ENCODE results near the gene CNTNAP2.

CNTNAP2 gene

GRCh38 chr7:146754385-146754784, 637.8 kb downstream of the CNTNAP2 start:
- H3K9ac ChIP-seq: no peak overlapping the region
- no peak overlapping the region for H3K27ac ChIP-seq
- no peaks in the 10 kb centered on the region for H3K36me3 ChIP-seq
- H3K4me3 ChIP-seq: no peak overlapping the region
- peaks cover 8% of the 10 kb centered on the region; the same call in 1 of the 2 replicates for H3K9me3 ChIP-seq
- no peaks in the 10 kb centered on the region for H3K27me3 ChIP-seq
- H3K4me1 ChIP-seq: no peaks in the 10 kb centered on the region
- TF ChIP-seq Cebpa-rat (IDR thresholded peaks at IDR 0.05): no peak
- H3K4me2 ChIP-seq: no peak overlapping the region
- no peaks in the 10 kb centered on the region for H4K20me1 ChIP-seq

- Histone ChIP-seq H3K9me3 (peaks cover 8% of the 10 kb centered on the region; the same call in 1 of the 2 replicates), H3K27ac (no peak overlapping the region), H3K9ac (no peak overlapping the region), H3K4me3 (no peak overlapping the region), H3K27me3 (no peaks in the 10 kb centered on the region), H3K4me1 (no peaks in the 10 kb centered on the region), H4K20me1 (no peaks in the 10 kb centered on the region), H3K36me3 (no peaks in the 10 kb centered on the region), H3K4me2 (no peak overlapping the region)
- TF ChIP-seq Cebpa-rat (IDR thresholded peaks at IDR 0.05): no peak
These were observed 639.0 kb downstream of the CNTNAP2 start for GRCh38 chr7:146755585-146755984.

GRCh38 chr7:146764458-146764857, 647.9 kb downstream of the CNTNAP2 start:
- Histone ChIP-seq H3K9me3 (no peaks in the 10 kb centered on the region), H3K36me3 (no peaks in the 10 kb centered on the region), H3K27ac (no peak overlapping the region), H3K27me3 (no peaks in the 10 kb centered on the region), H3K4me2 (no peak overlapping the region), H3K4me3 (no peak overlapping the region), H3K4me1 (no peaks in the 10 kb centered on the region), H3K9ac (no peak overlapping the region), H4K20me1 (no peaks in the 10 kb centered on the region)
- no peak for TF ChIP-seq Cebpa-rat (IDR thresholded peaks at IDR 0.05)

- Histone ChIP-seq H3K27me3 (no peaks in the 10 kb centered on the region), H3K9ac (no peak overlapping the region), H3K9me3 (no peaks in the 10 kb centered on the region), H3K4me1 (no peaks in the 10 kb centered on the region), H3K4me3 (no peak overlapping the region), H3K4me2 (no peak overlapping the region), H4K20me1 (no peaks in the 10 kb centered on the region), H3K36me3 (no peaks in the 10 kb centered on the region), H3K27ac (no peak overlapping the region)
- no peak for TF ChIP-seq Cebpa-rat (IDR thresholded peaks at IDR 0.05)
These were observed 652.4 kb downstream of the CNTNAP2 start for GRCh38 chr7:146768957-146769356.

- Histone ChIP-seq H3K9me3 (no peaks in the 10 kb centered on the region), H3K27me3 (no peaks in the 10 kb centered on the region), H3K4me1 (no peaks in the 10 kb centered on the region), H3K4me2 (no peak overlapping the region), H4K20me1 (no peaks in the 10 kb centered on the region), H3K27ac (no peak overlapping the region), H3K9ac (no peak overlapping the region), H3K4me3 (no peak overlapping the region), H3K36me3 (no peaks in the 10 kb centered on the region)
- no peak for TF ChIP-seq Cebpa-rat (IDR thresholded peaks at IDR 0.05)
These were observed 656.0 kb downstream of the CNTNAP2 start for GRCh38 chr7:146772601-146773000.

GRCh38 chr7:146773506-146773905, 656.9 kb downstream of the CNTNAP2 start:
- no peak overlapping the region for H3K27ac ChIP-seq
- no peaks in the 10 kb centered on the region for H3K27me3 ChIP-seq
- TF ChIP-seq Cebpa-rat (IDR thresholded peaks at IDR 0.05): no peak
- no peaks in the 10 kb centered on the region for H3K9me3 ChIP-seq
- no peaks in the 10 kb centered on the region for H4K20me1 ChIP-seq
- H3K4me1 ChIP-seq: no peaks in the 10 kb centered on the region
- no peak overlapping the region for H3K4me2 ChIP-seq
- no peak overlapping the region for H3K9ac ChIP-seq
- no peak overlapping the region for H3K4me3 ChIP-seq
- no peaks in the 10 kb centered on the region for H3K36me3 ChIP-seq

- Histone ChIP-seq H3K27ac (no peak overlapping the region), H3K9me3 (peaks cover 7% of the 10 kb centered on the region; the same call in 1 of the 2 replicates), H3K27me3 (no peaks in the 10 kb centered on the region), H4K20me1 (no peaks in the 10 kb centered on the region), H3K4me2 (no peak overlapping the region), H3K4me1 (no peaks in the 10 kb centered on the region), H3K4me3 (no peak overlapping the region), H3K36me3 (no peaks in the 10 kb centered on the region), H3K9ac (no peak overlapping the region)
- no peak for TF ChIP-seq Cebpa-rat (IDR thresholded peaks at IDR 0.05)
These were observed 664.9 kb downstream of the CNTNAP2 start for GRCh38 chr7:146781352-146782116.

GRCh38 chr7:146787266-146787665, 670.7 kb downstream of the CNTNAP2 start:
- Histone ChIP-seq H3K4me2 (no peak overlapping the region), H3K9ac (no peak overlapping the region), H3K36me3 (no peaks in the 10 kb centered on the region), H3K9me3 (peaks cover 14% of the 10 kb centered on the region), H3K4me3 (no peak overlapping the region), H4K20me1 (no peaks in the 10 kb centered on the region), H3K27ac (no peak overlapping the region), H3K27me3 (no peaks in the 10 kb centered on the region), H3K4me1 (no peaks in the 10 kb centered on the region)
- no peak for TF ChIP-seq Cebpa-rat (IDR thresholded peaks at IDR 0.05)

GRCh38 chr7:146788008-146788407, 671.4 kb downstream of the CNTNAP2 start:
- Histone ChIP-seq H3K4me3 (no peak overlapping the region), H3K9me3 (peaks cover 14% of the 10 kb centered on the region), H3K4me1 (no peaks in the 10 kb centered on the region), H3K36me3 (no peaks in the 10 kb centered on the region), H3K9ac (no peak overlapping the region), H4K20me1 (no peaks in the 10 kb centered on the region), H3K4me2 (no peak overlapping the region), H3K27me3 (no peaks in the 10 kb centered on the region), H3K27ac (no peak overlapping the region)
- no peak for TF ChIP-seq Cebpa-rat (IDR thresholded peaks at IDR 0.05)

GRCh38 chr7:146791344-146792285, 675.0 kb downstream of the CNTNAP2 start:
- no peak for TF ChIP-seq Cebpa-rat (IDR thresholded peaks at IDR 0.05)
- Histone ChIP-seq H3K27ac (no peak overlapping the region), H3K36me3 (no peaks in the 10 kb centered on the region), H4K20me1 (no peaks in the 10 kb centered on the region), H3K4me2 (no peak overlapping the region), H3K9me3 (peaks cover 18% of the 10 kb centered on the region), H3K4me1 (no peaks in the 10 kb centered on the region), H3K9ac (no peak overlapping the region), H3K27me3 (no peaks in the 10 kb centered on the region), H3K4me3 (no peak overlapping the region)
